Fibroblast of gingiva (primary cell): ENCODE results near the gene INSYN1.
"Not testable (repeated sequence)": the region's sequence is repeated elsewhere in the genome, so short reads cannot be mapped to it uniquely, and the experiment has no call there.

Experiments
- DNase-seq: peaks from one replicate; pipeline ENCODE4 v3.0.0-alpha.2; 2011; ENCODE audit warnings: low read depth

Gene INSYN1

GRCh38 chr15:73749533-73749932, 3.6 kb downstream of the INSYN1 start:
- DNase-seq: no peak

- DNase-seq: no peak
Observed at GRCh38 chr15:73748730-73749129, 4.4 kb downstream of the INSYN1 start.

GRCh38 chr15:73747847-73748590, 5.1 kb downstream of the INSYN1 start:
- no peak for DNase-seq

GRCh38 chr15:73746883-73747282, 6.3 kb downstream of the INSYN1 start:
- DNase-seq: peak; percentile 39

- DNase-seq: no peak
Observed at GRCh38 chr15:73746261-73746660, 6.9 kb downstream of the INSYN1 start.

- DNase-seq: no peak
Observed at GRCh38 chr15:73745073-73745472, 8.1 kb downstream of the INSYN1 start.

GRCh38 chr15:73744293-73744692, 8.9 kb downstream of the INSYN1 start:
- DNase-seq: no peak

- DNase-seq: no peak
Observed at GRCh38 chr15:73741321-73741836, 11.8 kb downstream of the INSYN1 start.

GRCh38 chr15:73740152-73741048, 12.8 kb downstream of the INSYN1 start:
- DNase-seq: no peak

GRCh38 chr15:73737535-73737934, 15.6 kb downstream of the INSYN1 start:
- DNase-seq: no peak

GRCh38 chr15:73732930-73733329, 20.2 kb downstream of the INSYN1 start:
- DNase-seq: no peak

- DNase-seq: not testable (repeated sequence)
Observed at GRCh38 chr15:73732051-73732450, 21.1 kb downstream of the INSYN1 start.

GRCh38 chr15:73727330-73727976, 25.7 kb downstream of the INSYN1 start:
- no peak for DNase-seq

GRCh38 chr15:73724212-73724611, 28.9 kb downstream of the INSYN1 start:
- no peak for DNase-seq

- DNase-seq: no peak
Observed at GRCh38 chr15:73723191-73723590, 30.0 kb downstream of the INSYN1 start.

- no peak for DNase-seq
Observed at GRCh38 chr15:73722425-73722824, 30.7 kb downstream of the INSYN1 start.

GRCh38 chr15:73718694-73719093, 34.5 kb downstream of the INSYN1 start:
- DNase-seq: no peak

- DNase-seq: no peak
Observed at GRCh38 chr15:73717802-73718201, 35.3 kb downstream of the INSYN1 start.

GRCh38 chr15:73717206-73717605, 35.9 kb downstream of the INSYN1 start:
- DNase-seq: no peak

- DNase-seq: no peak
Observed at GRCh38 chr15:73716417-73716816, 36.7 kb downstream of the INSYN1 start.

- no peak for DNase-seq
Observed at GRCh38 chr15:73715417-73715816, 37.7 kb downstream of the INSYN1 start.

- DNase-seq: no peak
Observed at GRCh38 chr15:73714695-73715301, 38.4 kb downstream of the INSYN1 start.
